Suprapubic skin (tissue), 3 donors: Measurements from ENCODE around the gene PDIA2.

Experiments used
- POLR2A ChIP-seq, 2 donors: fragments of 450-650 bp; IDR thresholded peaks; one replicate each; pipeline ENCODE4 v1.6.1; 2017; ENCODE audit warnings: antibody characterized with exemption in 2 of 2, mild to moderate bottlenecking in 2 of 2, moderate library complexity in 2 of 2
- TF ChIP-seq, protein P1 (sequence below), 2 donors: fragments of 200-600 bp in 1 of 2; fragments of 450-650 bp in 1 of 2; sonication (generic) in 1 of 2; IDR thresholded peaks; one replicate each; pipeline ENCODE4 v1.5.1; 2016 to 2019; ENCODE audit warnings: antibody characterized with exemption in 2 of 2, mild to moderate bottlenecking in 1 of 2, moderate library complexity in 1 of 2

DNA sequence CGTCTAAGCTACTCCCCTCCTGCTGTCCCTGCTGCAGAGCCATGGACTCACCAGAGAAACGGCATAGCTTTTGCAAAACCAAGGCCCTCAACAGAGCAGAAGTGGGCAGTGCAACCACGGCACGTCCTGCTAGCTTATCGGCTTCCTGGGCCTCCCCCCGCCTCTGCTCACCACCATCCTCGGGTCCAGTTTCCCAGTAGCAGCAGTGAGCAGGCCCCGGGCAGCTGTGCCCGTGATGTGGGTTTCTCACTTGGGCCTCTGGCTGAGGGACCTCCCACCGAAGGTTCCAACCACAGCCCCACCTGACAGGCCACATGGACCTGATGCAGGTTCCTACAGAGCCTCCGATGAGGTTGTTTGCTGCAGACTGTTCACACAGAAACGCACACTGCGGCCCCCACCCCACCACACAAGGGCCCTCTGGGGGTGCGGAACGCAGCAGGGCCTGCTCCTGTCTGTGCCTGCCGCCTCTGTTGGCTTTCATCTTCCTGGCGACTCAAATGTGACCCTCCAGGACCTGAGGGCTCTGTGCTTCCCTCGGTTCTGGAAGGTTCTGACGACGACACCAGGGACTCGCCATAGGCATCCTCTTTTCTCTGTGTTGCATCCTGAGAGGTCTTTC lies 24.8 kb downstream of the PDIA2 start:
- TF ChIP-seq POLR2A (IDR thresholded peaks at IDR 0.05), result no peak
- TF ChIP-seq, protein P1, sequence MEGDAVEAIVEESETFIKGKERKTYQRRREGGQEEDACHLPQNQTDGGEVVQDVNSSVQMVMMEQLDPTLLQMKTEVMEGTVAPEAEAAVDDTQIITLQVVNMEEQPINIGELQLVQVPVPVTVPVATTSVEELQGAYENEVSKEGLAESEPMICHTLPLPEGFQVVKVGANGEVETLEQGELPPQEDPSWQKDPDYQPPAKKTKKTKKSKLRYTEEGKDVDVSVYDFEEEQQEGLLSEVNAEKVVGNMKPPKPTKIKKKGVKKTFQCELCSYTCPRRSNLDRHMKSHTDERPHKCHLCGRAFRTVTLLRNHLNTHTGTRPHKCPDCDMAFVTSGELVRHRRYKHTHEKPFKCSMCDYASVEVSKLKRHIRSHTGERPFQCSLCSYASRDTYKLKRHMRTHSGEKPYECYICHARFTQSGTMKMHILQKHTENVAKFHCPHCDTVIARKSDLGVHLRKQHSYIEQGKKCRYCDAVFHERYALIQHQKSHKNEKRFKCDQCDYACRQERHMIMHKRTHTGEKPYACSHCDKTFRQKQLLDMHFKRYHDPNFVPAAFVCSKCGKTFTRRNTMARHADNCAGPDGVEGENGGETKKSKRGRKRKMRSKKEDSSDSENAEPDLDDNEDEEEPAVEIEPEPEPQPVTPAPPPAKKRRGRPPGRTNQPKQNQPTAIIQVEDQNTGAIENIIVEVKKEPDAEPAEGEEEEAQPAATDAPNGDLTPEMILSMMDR (IDR thresholded peaks at IDR 0.05), result no peak
